ENCODE measurements around the gene ELN.

DNA sequence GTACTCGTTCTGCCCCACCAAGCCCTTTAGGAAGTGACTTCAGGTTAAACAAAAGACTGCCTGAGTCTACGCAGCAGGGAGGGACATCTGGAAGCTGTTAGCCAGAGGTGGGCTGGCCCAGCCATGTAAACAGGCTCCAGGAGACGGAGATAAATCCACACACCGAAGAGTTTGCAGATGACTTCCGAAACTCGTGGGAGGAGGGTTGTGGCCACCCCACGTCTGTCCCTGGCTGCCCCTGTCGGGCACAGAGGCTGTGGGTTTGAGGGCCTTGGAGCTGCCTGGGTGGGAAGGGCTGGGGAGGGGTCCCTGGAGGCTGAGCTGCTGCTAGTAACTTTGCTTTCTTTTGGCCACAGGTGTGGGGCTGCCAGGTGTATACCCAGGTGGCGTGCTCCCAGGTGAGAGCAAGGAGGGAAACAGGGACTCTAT, 15.6 kb downstream of the ELN start:
- TF ChIP-seq, protein P1, sequence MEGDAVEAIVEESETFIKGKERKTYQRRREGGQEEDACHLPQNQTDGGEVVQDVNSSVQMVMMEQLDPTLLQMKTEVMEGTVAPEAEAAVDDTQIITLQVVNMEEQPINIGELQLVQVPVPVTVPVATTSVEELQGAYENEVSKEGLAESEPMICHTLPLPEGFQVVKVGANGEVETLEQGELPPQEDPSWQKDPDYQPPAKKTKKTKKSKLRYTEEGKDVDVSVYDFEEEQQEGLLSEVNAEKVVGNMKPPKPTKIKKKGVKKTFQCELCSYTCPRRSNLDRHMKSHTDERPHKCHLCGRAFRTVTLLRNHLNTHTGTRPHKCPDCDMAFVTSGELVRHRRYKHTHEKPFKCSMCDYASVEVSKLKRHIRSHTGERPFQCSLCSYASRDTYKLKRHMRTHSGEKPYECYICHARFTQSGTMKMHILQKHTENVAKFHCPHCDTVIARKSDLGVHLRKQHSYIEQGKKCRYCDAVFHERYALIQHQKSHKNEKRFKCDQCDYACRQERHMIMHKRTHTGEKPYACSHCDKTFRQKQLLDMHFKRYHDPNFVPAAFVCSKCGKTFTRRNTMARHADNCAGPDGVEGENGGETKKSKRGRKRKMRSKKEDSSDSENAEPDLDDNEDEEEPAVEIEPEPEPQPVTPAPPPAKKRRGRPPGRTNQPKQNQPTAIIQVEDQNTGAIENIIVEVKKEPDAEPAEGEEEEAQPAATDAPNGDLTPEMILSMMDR (IDR thresholded peaks at IDR 0.05) = no peak
- TF ChIP-seq EZH2 (IDR thresholded peaks at IDR 0.05) (no peak), EZH2phosphoT487 (IDR thresholded peaks at IDR 0.05) (no peak)
